Endometrial microvascular endothelial cells (primary cell): ENCODE results near the gene REP15. TPM values are rescaled to one million over a fixed set of nuclear protein-coding genes. Genes with fewer than 3 reads are reported as not detected.
"Not testable (repeated sequence)": the region's sequence is repeated elsewhere in the genome, so short reads cannot be mapped to it uniquely, and the experiment has no call there.

ENCODE experiments used
- in situ Hi-C: cut with HindIII; loops from 2 replicates; pipeline ENCODE4 v1.10.0; 2017; ENCODE audit warnings: low sequenced_read_pairs, low pct_unique_long_range_greater_than_20kb; ENCODE audit errors: inconsistent ontology term
- total RNA-seq: library from RNA; depleted of rRNA; stranded (reverse); fragments of >200 nt; gene quantifications from one replicate; pipeline ENCODE4 v1.2.3, GENCODE V29; 2015; ENCODE audit errors: inconsistent ontology term

The REP15 gene
- total RNA-seq, 1 donor from 2014 or later: 1.7 TPM

- in situ Hi-C loops: not testable (repeated sequence)
Measured at GRCh38 chr12:27745734-27746133, 49.5 kb downstream of the REP15 start.

Other genes with a start within 250 kb of the REP15 start
- gene SMCO2, start 249.7 kb upstream of the REP15 start, total RNA-seq: not detected
- 111 TPM for gene PPFIBP1, start 172.2 kb upstream of the REP15 start, total RNA-seq
- gene MRPS35, start 14.4 kb downstream of the REP15 start, total RNA-seq: 55.3 TPM
- 36.9 TPM for gene KLHL42, start 83.8 kb downstream of the REP15 start, total RNA-seq
- not detected for gene MANSC4, start 83.8 kb downstream of the REP15 start, total RNA-seq